Measurements from ENCODE around the gene ELF2. TPM values are rescaled to one million over a fixed set of nuclear protein-coding genes. Genes with fewer than 3 reads are reported as not detected.

The ELF2 gene
- total and polyA plus RNA-seq, 2 donors (not counting 3 experiments of a cell fraction or from before 2014, with no cell fraction given) = 16.4 to 35.1 TPM

DNA sequence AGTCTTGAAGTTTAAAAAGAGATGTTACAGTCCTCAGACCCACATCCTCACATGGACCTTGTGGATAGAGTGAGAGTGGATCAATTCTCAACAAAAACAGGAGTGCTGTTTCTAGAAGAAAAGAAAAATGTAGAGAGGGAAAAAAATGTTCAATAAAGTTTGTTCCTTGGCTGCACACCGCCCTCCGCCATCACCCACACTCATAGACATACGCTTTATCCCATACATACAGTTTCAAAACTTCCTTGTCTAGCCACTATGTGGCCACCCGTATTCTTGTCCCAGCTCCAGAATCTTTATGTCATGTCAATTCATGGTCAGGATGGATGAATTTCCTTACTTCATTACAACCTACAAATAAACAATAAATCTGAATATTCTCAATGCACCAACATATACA, 23.5 kb upstream of the ELF2 start:
- CTCF ChIA-PET = no interaction called here
- POLR2A ChIA-PET = interaction anchor here (0.6 kb wide), 1 partner anchor 10 kb away, joined by 3 read pairs; no protein-coding TSS in a partner anchor
- no peaks in the 10 kb centered on the region for H3K9me3 ChIP-seq (replicated peaks; ENCODE audit: control insufficient read depth, insufficient read depth, low read length)
- FAIRE-seq = no peak
- no peak overlapping the region for H3K9ac ChIP-seq (replicated peaks; ENCODE audit: extremely low read depth, insufficient read depth, low read length)
- no peak overlapping the region for H3K4me3 ChIP-seq (replicated peaks in 1 of 3; ENCODE audit: insufficient read depth in 1 of 3, low read depth in 1 of 3, low read length in 3 of 3)
- H3K27ac ChIP-seq (ENCODE audit: insufficient read depth, low read depth, low read length) = no peak overlapping the region
- TF ChIP-seq, protein P1, sequence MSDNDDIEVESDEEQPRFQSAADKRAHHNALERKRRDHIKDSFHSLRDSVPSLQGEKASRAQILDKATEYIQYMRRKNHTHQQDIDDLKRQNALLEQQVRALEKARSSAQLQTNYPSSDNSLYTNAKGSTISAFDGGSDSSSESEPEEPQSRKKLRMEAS (IDR thresholded peaks at IDR 0.05; ENCODE audit: insufficient read depth, insufficient read length) = no peak
- TF ChIP-seq GATA2 (IDR thresholded peaks at IDR 0.05; ENCODE audit: insufficient read depth, insufficient read length, low read depth, low read length) = no peak
- no peak for TF ChIP-seq FOS (IDR thresholded peaks at IDR 0.05; ENCODE audit: borderline replicate concordance, insufficient read depth, low read length)
- no peak for TF ChIP-seq MYC (IDR thresholded peaks at IDR 0.05; ENCODE audit: low read depth, low read length)
- H3K9me1 ChIP-seq (replicated peaks; ENCODE audit: control insufficient read depth, extremely low read depth, insufficient read depth, low read length) = no peaks in the 10 kb centered on the region
- H3K4me1 ChIP-seq (ENCODE audit: control insufficient read depth, extremely low read depth, insufficient read depth, low read length) = no peaks in the 10 kb centered on the region
- no peak overlapping the region for H3K4me2 ChIP-seq (ENCODE audit: insufficient read depth, low read length)
- no TSS peak for BruUV-seq (replicated peaks)
- intact Hi-C loops (cut with micrococcal nuclease) (no loop called here), dilution Hi-C loops (cut with MboI; ENCODE audit: extremely low pct_ligation_motif_present, low sequenced_read_pairs) (no loop called here)
- no peaks in the 10 kb centered on the region for H4K20me1 ChIP-seq (replicated peaks; ENCODE audit: control insufficient read depth, extremely low read depth, insufficient read depth, low read length)
- H3K79me2 ChIP-seq (ENCODE audit: control insufficient read depth, insufficient read depth, low read length) = no peaks in the 10 kb centered on the region
- H3K27me3 ChIP-seq (ENCODE audit: control insufficient read depth in 2 of 2, insufficient read depth in 2 of 2, low read length in 2 of 2) = peaks cover 0 to 1% of the 10 kb centered on the region in 2 experiments
- no peak overlapping the region for H2AFZ ChIP-seq (ENCODE audit: low read depth, low read length)
- no peaks in the 10 kb centered on the region for H3K36me3 ChIP-seq (ENCODE audit: control insufficient read depth in 2 of 2, extremely low read depth in 1 of 2, insufficient read depth in 2 of 2, low read length in 2 of 2)
- no peak for DNase-seq (ENCODE audit: low read depth, low spot score)

DNA sequence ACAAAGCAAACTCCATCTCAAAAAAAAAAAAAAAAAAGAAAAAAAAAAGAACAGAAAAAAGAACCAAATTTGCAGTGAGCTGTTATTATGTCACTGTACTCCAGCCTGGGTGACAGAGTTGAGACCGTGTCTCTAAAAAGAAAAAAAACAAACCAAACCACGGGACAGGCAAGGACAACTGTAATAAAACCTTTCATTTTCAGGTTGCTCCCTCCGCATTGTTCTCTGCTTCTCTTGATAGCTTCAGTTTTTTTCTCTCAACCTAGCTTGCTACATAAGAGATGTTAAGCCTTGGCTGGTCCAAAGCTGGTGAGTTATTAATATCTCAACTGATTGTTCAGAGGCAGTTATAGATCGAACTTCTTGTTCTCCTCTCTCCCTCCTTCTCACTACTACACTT, 23.1 kb upstream of the ELF2 start:
- Histone ChIP-seq H3K9me3 (replicated peaks; ENCODE audit: control insufficient read depth, insufficient read depth, low read length) (no peaks in the 10 kb centered on the region), H3K27me3 (ENCODE audit: control insufficient read depth in 2 of 2, insufficient read depth in 2 of 2, low read length in 2 of 2) (peaks cover 0 to 1% of the 10 kb centered on the region in 2 experiments), H4K20me1 (replicated peaks; ENCODE audit: control insufficient read depth, extremely low read depth, insufficient read depth, low read length) (no peaks in the 10 kb centered on the region), H2AFZ (ENCODE audit: low read depth, low read length) (no peak overlapping the region), H3K4me3 (replicated peaks in 1 of 3; ENCODE audit: insufficient read depth in 1 of 3, low read depth in 1 of 3, low read length in 3 of 3) (no peak overlapping the region), H3K79me2 (ENCODE audit: control insufficient read depth, insufficient read depth, low read length) (no peaks in the 10 kb centered on the region), H3K27ac (ENCODE audit: insufficient read depth, low read depth, low read length) (no peak overlapping the region), H3K4me2 (ENCODE audit: insufficient read depth, low read length) (no peak overlapping the region), H3K9me1 (replicated peaks; ENCODE audit: control insufficient read depth, extremely low read depth, insufficient read depth, low read length) (no peaks in the 10 kb centered on the region), H3K9ac (replicated peaks; ENCODE audit: extremely low read depth, insufficient read depth, low read length) (no peak overlapping the region), H3K4me1 (ENCODE audit: control insufficient read depth, extremely low read depth, insufficient read depth, low read length) (no peaks in the 10 kb centered on the region), H3K36me3 (ENCODE audit: control insufficient read depth in 2 of 2, extremely low read depth in 1 of 2, insufficient read depth in 2 of 2, low read length in 2 of 2) (no peaks in the 10 kb centered on the region)
- CTCF ChIA-PET = no interaction called here
- FAIRE-seq = no peak
- dilution Hi-C loops (cut with MboI; ENCODE audit: extremely low pct_ligation_motif_present, low sequenced_read_pairs) = no loop called here
- intact Hi-C loops (cut with micrococcal nuclease) = no loop called here
- DNase-seq (ENCODE audit: low read depth, low spot score) = no peak
- TF ChIP-seq GATA2 (IDR thresholded peaks at IDR 0.05; ENCODE audit: insufficient read depth, insufficient read length, low read depth, low read length) (no peak), FOS (IDR thresholded peaks at IDR 0.05; ENCODE audit: borderline replicate concordance, insufficient read depth, low read length) (no peak), MYC (IDR thresholded peaks at IDR 0.05; ENCODE audit: low read depth, low read length) (no peak), POLR2A (IDR thresholded peaks at IDR 0.05; ENCODE audit: low read depth, low read length) (no peak), JUN (IDR thresholded peaks at IDR 0.05; ENCODE audit: borderline replicate concordance, insufficient read depth, insufficient read length, low read depth) (no peak), EZH2 (IDR thresholded peaks at IDR 0.05; ENCODE audit: borderline replicate concordance, low read depth, low read length, severe bottlenecking) (no peak), POLR2AphosphoS5 (IDR thresholded peaks at IDR 0.05; ENCODE audit: insufficient read depth, low read depth, low read length) (no peak)
- TF ChIP-seq, protein P2, sequence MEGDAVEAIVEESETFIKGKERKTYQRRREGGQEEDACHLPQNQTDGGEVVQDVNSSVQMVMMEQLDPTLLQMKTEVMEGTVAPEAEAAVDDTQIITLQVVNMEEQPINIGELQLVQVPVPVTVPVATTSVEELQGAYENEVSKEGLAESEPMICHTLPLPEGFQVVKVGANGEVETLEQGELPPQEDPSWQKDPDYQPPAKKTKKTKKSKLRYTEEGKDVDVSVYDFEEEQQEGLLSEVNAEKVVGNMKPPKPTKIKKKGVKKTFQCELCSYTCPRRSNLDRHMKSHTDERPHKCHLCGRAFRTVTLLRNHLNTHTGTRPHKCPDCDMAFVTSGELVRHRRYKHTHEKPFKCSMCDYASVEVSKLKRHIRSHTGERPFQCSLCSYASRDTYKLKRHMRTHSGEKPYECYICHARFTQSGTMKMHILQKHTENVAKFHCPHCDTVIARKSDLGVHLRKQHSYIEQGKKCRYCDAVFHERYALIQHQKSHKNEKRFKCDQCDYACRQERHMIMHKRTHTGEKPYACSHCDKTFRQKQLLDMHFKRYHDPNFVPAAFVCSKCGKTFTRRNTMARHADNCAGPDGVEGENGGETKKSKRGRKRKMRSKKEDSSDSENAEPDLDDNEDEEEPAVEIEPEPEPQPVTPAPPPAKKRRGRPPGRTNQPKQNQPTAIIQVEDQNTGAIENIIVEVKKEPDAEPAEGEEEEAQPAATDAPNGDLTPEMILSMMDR (IDR thresholded peaks at IDR 0.05; ENCODE audit: extremely low read depth in 1 of 2, insufficient read depth in 1 of 2, low read depth in 1 of 2, low read length in 2 of 2) = no peak
- TF ChIP-seq, protein P1 (IDR thresholded peaks at IDR 0.05; ENCODE audit: insufficient read depth, insufficient read length) = no peak
- no TSS peak for BruUV-seq (replicated peaks)
- POLR2A ChIA-PET = interaction anchor here (0.6 kb wide), 1 partner anchor 11 kb away, joined by 3 read pairs; no protein-coding TSS in a partner anchor
